ENCODE results near the gene RCSD1.
A peak's percentile ranks its signal among the peaks of the same experiment; 100 is the strongest.
"Not testable (repeated sequence)": the region's sequence is repeated elsewhere in the genome, so short reads cannot be mapped to it uniquely, and the experiment has no call there.

The RCSD1 gene, protein sequence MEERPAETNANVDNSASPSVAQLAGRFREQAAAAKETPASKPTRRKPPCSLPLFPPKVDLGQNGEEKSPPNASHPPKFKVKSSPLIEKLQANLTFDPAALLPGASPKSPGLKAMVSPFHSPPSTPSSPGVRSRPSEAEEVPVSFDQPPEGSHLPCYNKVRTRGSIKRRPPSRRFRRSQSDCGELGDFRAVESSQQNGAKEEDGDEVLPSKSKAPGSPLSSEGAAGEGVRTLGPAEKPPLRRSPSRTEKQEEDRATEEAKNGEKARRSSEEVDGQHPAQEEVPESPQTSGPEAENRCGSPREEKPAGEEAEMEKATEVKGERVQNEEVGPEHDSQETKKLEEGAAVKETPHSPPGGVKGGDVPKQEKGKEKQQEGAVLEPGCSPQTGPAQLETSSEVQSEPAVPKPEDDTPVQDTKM

DNA sequence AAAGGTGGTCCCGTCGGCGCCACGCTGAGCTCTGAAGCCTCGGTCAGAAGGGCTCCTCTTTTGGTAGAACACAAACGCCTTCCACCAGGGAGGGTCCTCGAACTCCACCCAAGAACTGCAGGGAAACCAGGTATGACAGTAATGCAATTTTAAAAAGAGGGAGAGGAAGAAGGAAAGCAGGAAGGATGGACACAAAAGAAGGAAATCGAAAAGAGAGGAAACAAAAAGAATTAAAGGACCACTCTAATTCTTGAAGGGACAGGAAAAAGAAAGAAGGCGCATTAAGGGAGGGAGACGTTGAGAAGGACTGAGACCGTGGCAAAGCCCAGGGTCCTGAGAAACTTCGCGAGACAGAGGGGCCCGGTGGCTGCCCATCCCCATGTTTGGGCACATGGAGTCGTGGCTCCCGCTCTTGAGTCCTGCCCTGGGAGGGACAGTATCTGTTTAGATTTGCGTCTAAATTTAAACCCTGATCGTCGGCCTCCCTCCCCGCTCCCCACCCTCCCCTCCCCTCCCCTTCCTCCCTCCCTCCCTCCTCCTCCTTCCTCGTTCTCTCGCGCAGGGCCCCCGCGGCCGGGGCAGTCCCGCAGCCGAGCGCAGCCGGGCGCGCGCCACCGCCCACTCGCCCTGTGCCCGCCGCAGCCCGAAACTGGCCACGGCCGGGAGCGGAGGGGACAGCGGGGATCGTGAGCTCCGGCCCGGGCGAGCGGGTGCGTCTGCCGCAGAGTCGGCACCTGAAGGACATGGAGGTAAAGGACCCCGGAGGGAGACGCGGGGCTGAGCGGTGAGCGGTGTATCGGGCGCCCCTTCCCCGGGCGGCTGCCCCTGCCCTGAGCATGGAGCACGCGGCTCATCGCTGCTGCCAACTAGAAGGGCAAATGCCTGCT is at the start of gene RCSD1:
TSS of gene RCSD1 (plus strand) at position 552 of the 887 bp plus-strand sequence. CDS start at position 744, 192 bp downstream.
- peak; percentile 60 for DNase-seq

DNA sequence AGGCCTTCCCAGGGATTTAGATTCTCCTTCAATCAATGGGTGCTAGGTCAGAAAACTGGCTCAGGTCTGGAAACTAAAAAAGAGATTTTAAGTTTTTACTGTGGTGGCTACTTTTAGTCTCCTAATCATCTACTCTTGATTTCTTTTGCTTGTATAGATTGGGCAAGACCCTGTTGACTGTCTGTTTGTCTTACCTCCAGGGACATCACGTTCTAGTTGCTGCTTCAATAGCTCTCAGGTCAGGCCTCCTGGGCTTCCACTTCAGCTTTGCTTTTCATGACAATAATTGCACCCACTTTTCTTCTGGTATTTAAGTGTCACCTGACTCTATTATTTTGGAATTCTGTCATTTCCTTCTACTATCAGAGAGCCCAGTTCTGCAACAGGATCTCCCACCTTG is 48.0 kb upstream of the RCSD1 start:
- no peak for DNase-seq

DNA sequence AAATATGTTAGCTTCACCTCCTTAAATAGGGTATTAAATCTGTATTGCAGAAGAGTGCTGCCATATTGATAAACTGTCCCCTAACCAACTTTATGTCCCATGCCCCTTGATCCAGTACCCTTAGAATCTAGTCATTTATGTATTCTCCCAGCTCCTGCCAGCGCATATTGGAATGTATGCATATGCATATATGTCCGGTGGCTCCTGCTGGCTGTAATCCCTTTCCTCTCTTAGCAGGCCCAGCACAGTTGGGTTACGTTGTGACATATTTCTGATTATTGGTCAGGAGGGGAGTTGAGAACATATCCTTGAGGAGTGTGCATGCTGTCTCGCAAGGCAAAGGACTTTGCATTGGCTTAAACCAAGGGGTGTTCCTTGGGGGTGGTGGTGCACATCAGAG is 47.3 kb upstream of the RCSD1 start:
- no peak for DNase-seq

DNA sequence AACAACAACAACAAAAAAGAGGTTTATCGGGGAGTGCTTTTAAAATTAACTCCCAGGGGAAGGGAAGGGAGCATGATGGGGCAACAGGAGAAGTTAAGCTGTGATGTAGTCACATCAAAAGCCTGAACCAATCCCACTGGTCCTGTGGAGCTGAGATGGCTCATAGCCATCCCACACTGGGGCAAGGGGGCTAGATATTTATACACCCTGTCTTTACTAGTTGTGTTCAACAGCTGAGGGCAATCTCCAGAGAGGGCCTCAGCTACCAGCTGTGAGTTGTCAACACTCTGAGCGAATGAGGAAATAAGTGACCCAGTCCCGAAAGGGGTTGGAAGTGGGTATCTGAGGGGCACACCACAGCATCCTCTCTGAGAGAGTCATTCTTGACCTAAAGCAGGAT is 45.5 kb upstream of the RCSD1 start:
- no peak for DNase-seq

DNA sequence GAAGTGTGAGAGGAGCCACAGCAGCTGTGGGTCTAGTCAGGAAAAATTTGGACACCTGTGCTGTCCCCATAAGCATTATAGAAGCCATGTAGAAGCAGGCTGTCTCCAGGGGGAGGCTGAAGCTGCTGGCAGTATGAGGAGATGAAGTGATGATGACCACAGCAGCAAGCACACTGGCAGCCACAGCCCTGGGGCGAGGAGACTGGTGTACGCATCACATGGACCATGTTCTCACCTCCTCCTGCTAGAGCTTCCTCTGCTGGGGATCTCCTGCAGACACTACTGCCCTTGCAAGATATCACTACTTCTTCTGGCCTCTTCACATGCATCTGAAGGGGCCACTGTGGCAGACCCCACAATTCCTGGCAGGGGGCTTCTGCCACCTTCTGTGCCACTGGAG is 42.7 kb upstream of the RCSD1 start:
- no peak for DNase-seq

DNA sequence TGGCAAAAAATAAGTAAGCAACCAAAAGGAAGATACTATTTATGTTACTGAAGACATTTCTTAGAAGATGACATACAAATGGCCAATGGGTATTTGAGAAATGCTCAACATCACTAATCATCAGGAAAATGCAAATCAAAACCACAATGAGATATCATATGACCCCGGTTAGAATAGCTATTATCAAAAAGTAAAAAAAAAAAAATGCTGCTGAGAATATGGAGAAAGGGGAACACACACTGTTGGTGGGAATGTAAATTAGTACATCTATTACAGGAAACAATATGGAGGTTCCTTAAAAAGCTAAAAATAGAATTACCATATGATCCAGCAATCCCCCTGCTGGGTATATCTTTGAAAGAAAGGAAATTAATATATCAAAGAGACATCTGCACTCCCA is 42.2 kb upstream of the RCSD1 start:
- DNase-seq = no peak

DNA sequence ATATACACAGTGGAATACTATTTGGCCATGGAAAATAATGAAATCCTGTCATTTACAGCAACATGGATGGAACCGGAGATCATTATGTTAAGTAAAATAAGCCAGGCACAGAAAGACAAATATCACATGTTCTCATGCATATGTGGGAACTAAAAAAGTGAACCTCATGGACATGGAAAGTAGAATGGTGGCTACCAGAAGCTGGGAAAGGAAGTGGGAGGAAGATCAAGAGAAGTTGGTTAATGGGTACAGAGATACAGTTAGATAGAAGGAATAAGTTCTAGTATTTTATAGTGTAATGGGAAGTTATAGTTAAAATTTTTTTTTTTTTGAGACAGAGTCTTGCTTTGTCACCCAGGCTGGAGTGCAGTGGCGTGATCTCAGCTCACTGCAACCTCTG is 41.7 kb upstream of the RCSD1 start:
- DNase-seq = no peak

DNA sequence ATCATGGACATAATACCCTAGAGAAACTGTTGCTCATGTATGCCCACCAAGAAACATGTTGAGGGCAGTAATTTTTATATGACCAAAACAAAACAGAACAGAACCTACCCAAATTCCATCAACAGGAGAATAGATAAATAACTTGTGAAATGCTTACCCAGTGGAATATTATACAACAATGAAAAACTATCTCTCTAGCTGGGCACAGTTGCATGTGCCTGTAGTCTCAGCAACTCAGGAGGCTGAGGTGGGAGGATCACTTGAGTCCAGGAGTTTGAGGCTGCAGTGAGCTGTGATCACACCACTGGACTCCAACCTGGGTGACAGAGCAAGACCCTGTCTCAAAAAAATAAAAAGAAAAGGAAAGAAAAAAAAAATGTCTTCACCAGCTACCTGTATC is 37.6 kb upstream of the RCSD1 start:
- no peak for DNase-seq

DNA sequence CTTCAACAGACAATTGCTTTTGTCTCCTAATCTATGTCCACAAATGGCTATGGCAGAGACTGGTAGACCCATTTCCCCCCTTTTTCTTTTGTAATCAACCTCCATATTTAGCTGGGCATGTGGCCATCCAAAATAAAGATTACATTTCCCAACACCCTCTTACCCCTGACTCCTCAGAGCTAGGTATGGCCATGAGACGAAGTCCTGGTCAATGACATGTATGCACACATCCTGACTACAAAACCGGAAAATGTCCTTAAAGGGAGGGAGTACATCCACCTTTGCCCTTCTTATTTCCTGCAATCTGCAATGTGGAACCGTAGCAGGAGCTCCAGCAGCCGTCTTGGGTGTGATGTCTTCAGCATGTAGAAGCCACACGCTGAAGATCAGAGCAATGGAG is 36.2 kb upstream of the RCSD1 start:
- DNase-seq = no peak

DNA sequence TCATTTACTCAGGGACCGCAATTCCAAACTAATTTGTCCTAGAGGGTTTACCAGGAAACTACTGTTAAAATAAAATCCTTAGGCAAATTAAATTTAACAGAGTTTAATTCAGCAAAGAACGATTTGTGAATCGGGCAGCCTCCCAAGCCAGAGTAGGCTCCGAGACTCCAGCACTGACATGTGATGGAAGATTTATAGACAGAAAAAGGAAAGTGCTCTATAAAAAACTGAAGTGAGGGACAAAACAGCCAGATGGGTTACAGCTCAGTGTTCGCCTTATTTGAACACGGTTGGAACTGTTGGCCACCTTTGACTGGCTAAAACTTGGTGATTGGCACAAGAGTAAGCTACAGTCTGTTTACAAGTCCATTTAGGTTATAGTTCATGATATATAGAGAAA is 35.2 kb upstream of the RCSD1 start:
- no peak for DNase-seq

DNA sequence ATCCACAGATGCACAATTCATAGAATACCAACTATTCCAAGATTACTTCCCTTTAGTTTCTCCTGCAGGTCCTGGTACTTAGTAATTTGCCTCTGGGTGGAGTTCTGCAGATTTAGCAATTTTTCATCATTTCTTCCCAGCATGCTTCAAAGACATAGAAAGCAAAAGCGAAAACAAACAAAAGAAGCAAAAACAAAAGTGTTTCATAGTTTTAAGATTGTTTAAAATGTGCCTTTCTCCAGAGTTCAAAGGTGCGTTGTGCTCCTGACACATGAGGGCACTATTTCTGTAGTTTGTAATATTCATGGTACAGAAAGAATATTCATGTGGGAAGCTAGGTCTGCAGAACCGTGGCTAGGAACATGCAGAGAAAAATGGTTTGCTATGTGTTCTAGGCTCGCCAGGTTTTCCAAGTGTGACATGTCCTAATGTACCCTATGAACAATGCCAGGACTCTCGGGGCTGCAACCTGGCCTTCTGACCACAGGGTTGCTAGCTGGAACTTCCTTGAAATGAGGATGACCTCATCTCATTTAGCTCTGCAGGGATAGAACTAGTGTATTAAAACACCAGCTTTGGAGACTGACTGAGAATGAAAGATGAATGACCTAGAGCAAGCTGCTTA is 30.0 kb upstream of the RCSD1 start:
- DNase-seq = peak; percentile 23

DNA sequence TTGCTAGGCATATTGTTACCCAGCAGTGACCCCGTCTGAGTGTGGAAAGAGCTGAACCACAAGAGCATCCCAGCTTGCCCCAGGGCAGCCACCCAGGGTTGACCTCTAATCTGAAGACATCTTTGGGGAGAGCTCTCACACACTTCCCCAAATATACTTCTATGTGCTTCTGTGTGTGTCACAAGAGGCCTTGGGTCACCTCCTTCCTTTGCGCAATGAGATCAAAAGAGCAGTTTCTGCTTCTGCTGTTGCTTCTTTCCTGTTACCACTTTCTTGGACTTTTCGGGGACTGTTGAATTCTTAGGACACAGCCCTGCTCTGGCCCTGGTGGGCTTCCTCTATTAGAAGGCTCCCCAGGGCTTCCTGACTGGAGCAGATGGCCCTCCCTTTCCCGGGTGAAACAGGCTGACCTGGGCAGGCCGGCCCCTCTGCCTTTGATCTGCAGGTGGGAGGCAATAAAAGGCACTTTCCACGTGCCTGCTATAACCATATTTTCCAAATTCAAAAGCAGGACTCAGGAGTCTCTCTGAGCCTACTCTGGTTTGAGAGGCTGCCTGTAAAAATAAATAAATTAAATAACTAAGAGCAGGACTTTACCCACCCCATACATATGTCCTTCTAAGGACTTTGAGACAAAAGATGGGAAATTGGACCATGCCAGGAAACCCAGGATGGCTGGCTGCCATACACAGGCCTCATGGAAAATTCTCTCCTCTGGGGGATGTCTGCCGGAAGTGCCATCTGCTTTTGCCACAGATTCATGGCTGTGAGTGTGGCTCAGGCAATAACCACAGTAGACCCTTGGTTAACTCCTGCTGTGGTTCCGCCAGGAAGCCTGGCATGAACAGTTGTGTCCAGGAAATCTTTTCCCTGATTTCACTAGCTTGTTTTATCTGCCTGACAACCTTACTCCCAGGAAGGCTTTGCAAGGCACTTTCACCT is 28.3 kb upstream of the RCSD1 start:
- peak; percentile 69 for DNase-seq

DNA sequence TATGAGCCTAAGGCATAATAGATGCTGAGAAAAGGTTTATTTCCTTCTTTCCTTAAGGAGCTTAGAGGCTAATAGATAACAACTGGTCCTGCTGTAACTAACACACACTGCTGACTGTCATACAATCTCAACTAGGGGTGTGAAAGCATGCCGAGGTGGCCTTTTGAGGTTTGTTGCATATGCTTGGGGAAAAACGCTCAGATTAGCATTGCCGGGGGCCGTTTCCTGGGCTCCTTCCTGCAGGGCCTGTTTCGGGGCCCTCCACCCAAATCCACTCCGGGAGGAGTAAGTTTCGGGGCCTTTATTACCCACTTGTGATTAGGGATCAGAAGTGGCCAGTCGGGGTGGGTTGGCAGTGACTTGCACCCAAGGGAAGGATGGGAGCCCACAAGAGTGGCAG is 27.2 kb upstream of the RCSD1 start:
- no peak for DNase-seq

DNA sequence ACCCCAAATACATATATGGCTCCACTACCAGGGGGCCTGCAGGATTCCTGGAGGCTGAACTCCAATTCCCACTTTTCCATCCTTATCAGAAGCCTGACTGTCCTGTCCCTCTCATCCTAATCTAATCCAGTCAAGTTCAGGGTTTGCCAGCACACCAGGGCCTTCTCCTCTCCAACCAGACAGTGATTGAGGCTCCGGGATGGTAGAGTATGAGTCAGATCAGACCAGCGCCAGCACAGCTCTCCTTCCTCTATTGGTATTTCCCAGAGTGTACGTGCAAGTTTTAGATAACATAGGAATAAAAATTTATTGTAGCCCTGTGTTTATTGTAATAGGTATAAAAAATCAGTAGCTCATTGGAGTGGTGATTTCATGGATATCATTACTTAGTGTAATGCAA is 24.5 kb upstream of the RCSD1 start:
- no peak for DNase-seq

DNA sequence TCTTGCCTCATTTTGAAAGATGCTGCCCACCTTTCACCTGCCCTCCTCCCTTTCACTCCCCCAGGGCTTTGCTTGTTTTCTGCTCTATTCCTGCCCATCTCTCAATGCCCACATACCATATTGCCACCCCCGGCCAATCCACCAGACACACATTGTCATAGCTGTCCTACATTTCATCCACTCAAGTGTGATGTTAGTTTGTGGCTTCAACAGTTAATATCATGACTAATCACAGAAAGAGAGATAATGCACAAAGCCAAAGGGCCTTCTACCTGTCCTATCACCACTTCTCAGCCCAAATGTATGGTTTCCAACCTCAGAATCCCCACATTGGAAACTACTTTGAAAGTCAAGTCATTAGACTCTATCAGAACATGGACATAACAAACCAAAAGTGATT is 18.0 kb upstream of the RCSD1 start:
- DNase-seq = no peak

DNA sequence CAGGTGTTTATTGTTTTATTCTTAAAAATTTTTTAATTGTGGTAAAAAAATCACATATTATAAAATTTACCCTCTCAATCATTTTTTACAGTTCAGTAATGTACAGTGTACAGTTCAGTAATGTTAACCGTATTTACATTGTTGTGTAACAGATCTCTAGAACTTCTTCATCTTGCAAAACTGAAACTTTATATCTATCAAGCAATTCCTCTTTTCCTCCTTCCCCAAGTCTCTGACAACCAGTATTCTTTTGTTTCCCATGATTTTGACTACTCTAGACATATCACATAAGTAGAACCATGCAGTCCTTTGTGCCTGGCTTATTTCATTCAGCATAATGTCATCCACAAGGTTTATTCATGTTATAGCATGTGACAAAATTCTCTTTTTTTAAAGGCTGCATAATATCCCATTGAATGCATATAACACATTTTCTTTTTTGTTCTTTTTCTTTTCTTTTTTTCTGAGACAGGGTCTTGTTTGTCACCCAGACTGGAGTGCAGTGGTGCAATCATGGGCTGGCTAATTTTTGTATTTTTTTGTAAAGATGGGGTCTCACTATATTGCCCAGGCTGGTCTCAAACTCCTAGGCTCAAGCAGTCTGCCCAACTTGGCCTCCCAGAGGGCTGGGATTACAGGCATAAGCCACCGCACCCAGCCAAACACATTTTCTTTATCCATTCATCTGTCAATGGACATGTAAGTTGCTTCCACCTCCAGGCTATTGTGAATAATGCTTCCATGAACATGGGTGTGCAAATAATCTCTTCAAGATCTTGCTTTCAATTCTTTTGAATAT is 17.2 kb upstream of the RCSD1 start:
- no peak for DNase-seq

DNA sequence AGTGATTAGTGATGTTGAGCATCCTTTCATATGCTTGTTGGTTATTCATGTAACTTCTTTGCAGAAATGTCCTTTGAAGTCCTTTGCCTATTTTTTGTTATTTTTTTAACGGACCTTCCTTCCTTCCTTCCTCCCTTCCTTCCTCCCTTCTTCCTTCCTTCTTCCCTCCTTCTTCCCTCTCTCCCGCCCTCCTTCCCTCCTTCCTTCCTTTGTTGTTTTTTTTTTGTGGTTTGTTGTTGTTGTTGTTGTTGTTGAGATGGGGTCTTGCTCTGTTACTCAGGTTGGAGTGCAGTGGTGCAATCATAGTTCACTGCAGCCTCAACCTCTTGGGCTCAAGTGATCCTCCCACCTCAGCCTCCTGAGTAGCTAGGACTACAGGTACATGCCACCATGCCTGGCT is 16.0 kb upstream of the RCSD1 start:
- not testable (repeated sequence) for DNase-seq

DNA sequence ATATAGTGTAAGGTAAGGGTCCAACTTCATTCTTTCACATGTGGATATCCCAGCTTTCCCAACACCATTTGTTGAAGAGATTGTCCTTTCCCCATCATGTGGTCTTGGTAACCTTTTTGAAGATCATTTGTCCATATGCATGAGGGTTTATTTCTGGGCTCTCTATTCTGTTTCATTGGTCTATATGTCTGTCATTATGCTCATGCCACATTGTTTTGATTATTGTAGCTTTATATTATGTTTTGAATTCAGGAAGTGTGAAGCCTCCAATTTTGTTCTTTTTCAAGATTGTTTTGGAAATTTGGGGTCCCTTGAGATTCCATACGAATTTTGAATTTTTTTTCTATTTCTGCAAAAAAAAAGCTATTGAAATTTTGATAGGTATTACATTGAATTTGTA is 15.2 kb upstream of the RCSD1 start:
- no peak for DNase-seq

DNA sequence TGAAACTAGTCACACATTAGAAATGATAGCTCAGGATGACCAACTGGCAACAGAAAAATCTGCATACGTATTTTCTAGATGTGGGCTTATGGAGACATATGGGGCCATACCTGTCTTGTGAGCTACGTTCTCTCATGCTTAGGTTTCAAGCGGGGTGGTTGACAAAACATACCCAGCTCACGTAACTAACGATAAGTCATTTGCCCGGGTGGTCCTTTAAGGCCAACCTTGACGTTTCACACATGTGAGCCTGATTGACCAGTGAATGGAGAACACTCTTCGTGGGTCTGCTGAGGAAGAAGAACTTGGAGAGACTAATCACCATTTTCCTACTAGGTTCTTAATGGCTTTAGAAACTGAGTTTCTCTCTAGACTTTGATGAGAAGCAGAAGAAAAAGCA is 13.5 kb upstream of the RCSD1 start:
- DNase-seq = no peak

DNA sequence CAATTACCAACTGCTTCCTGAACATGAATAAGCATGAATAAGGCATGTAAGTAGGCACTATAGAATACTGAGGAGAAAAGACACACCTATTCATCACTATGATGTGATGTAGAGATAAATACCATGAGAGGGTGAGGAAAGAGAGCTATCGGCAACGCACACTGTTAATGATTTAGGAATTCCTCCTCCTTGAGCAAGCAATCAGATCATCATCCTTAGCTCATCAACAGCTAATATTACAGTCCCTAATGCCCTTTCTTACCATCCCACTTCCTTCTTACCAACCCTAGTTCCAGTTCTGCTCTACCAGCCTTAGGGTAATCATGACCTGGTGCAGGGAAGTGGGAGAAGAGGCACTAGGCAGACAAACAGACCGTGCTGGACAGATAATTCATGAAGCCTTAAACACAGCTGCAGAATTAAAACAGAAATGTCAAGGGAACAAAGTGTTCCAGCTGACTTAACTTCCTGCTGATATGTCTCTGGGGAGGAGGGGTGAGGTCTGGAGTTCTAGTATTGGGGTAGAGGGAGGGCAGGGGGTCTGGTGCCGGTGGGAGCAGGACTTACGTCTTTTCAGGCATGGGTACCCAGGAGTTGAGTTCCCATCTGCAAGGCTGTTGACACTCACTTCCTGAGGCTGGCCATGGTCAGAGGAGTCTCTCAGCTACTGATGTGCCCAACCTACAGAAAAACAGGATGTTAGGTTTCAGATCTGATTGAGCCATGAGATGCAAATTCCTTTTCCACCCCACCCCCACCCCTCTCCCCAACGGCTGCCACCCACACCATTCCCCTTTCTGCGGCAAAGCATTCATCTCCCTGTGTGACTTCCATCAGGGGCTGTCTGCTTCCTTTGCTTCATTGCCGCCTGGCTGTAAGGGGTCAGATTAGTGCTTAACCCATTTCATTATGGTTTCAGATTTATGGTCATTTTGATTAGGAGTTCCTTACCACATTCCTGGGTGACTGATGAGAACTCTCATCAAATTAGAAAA is 12.6 kb upstream of the RCSD1 start:
- DNase-seq = peak; percentile 83
